Measurements from ENCODE around the gene CLOCK.

Gene CLOCK

DNA sequence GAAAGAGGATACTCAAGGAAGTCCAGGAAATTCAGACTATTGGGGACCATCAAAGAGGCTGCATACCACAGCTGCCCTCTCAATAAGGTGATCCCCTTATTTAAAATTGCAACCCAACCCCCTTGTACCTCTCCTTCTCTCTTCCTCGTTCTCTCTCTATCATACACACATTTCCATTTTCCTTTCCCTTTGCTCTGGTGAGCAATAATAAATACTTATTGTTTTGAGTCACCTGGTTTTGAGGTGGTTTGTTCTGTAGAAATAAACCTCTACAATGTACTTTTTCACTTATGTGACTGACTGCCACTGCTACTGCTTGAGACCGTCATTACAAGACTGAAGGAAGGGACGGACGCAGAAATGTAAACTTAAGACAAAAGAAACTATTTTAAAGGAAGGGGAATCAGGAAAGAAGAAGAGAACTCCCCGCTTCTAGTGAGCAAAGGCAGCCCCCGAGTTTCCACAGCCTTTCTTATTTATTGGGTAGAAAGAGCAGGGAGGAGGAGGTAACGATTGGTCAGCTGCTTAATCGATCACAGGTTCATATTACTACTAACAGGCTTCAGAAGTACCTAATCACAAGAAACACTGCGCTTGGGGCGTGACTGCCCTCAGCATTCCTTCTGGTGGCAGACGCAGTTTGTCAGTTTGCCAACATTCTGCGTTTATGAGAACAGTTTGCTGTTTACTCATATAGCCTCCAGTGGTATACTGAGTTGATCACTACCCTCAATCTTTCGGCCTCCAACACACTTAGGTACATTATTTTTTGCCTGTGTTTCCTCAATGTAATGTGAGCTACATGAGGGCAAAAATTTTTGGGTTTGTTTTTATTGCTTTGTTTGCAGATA is 167.9 kb downstream of the CLOCK start:
- H3K27ac Mint-ChIP-seq (ENCODE audit: low read depth), result no peak overlapping the region
- H3K27me3 Mint-ChIP-seq, result no peaks in the 10 kb centered on the region
- H3K9me3 Mint-ChIP-seq, result no peaks in the 10 kb centered on the region
- H3K4me1 Mint-ChIP-seq, result no peaks in the 10 kb centered on the region
- H3K4me3 Mint-ChIP-seq, result no peak overlapping the region
- ATAC-seq (replicated peaks; ENCODE audit: extremely low read depth, poor library complexity, severe bottlenecking), result no peak
- H3K36me3 Mint-ChIP-seq (ENCODE audit: insufficient read depth), result peaks cover 6% of the 10 kb centered on the region
- DNase-seq (ENCODE audit: low spot score in 2 of 2), result no peak

Measured in central memory CD8-positive, alpha-beta T cell (primary cell).